Natural killer cell (primary cell): ENCODE data around the gene IGSF11. TPM values are rescaled to one million over a fixed set of nuclear protein-coding genes. Genes with fewer than 3 reads are reported as not detected.

ENCODE experiments used
- ATAC-seq, 3 donors: fragments of 150-1000 bp in 2 of 3; fragments of 200-7000 bp in 1 of 3; cut with Tn5 transposase; 1 replicate in 1 of 3; 2 replicates in 2 of 3; pipeline ENCODE4 v1.10.0; 2021; ENCODE audit warnings: mild to moderate bottlenecking in 2 of 3, moderate library complexity in 2 of 3
- DNase-seq, 2 donors: peaks; one replicate each; pipeline versions ENCODE4 v3.0.0 to v3.0.0-alpha.2; 2013 to 2021; ENCODE audit warnings: mixed read lengths in 1 of 2
- H3K27ac ChIP-seq: one replicate; pipeline ENCODE4 v1.5.1; 2013; ENCODE audit warnings: mild to moderate bottlenecking, low read length
- H3K27me3 ChIP-seq: one replicate; pipeline ENCODE4 v1.6.1; 2013; ENCODE audit warnings: low read length; ENCODE audit not compliant: control insufficient read depth, insufficient read depth
- H3K36me3 ChIP-seq: one replicate; pipeline ENCODE4 v1.6.1; 2013; ENCODE audit warnings: low read length; ENCODE audit not compliant: control insufficient read depth, insufficient read depth
- H3K4me1 ChIP-seq: one replicate; pipeline ENCODE4 v1.6.1; 2013; ENCODE audit warnings: low read length; ENCODE audit not compliant: control insufficient read depth, insufficient read depth
- H3K4me3 ChIP-seq: one replicate; pipeline ENCODE4 v1.5.1; 2013; ENCODE audit warnings: low read length
- H3K9me3 ChIP-seq: one replicate; pipeline ENCODE4 v1.6.1; 2013; ENCODE audit warnings: low read length; ENCODE audit not compliant: control insufficient read depth, insufficient read depth
- H3K27ac Mint-ChIP-seq, 2 donors: one replicate each; pipeline ENCODE4 v1.8.0; 2022; ENCODE audit warnings: mild to moderate bottlenecking in 2 of 2, mixed read lengths in 2 of 2, moderate library complexity in 1 of 2
- H3K27me3 Mint-ChIP-seq, 2 donors: one replicate each; pipeline ENCODE4 v1.8.0; 2022; ENCODE audit warnings: low read depth in 2 of 2, mixed read lengths in 2 of 2
- H3K36me3 Mint-ChIP-seq: one replicate; pipeline ENCODE4 v1.8.0; 2022; ENCODE audit warnings: mixed read lengths
- H3K4me1 Mint-ChIP-seq, 2 donors: one replicate each; pipeline ENCODE4 v1.8.0; 2022; ENCODE audit warnings: mixed read lengths in 2 of 2
- H3K4me3 Mint-ChIP-seq: one replicate; pipeline ENCODE4 v1.8.0; 2022; ENCODE audit warnings: mild to moderate bottlenecking, moderate library complexity, mixed read lengths
- H3K9me3 Mint-ChIP-seq, 2 donors: one replicate each; pipeline ENCODE4 v1.8.0; 2022; ENCODE audit warnings: mixed read lengths in 2 of 2
- WGBS: methylation state at CpG from one replicate; pipeline ENCODE4 v1.1.7; 2013; ENCODE audit warnings: missing lambda C conversion rate; ENCODE audit not compliant: insufficient coverage; 5-methylcytosine and 5-hydroxymethylcytosine counted together
- intact Hi-C: fragments of 100-400 bp; cut with micrococcal nuclease; formaldehyde crosslinking; loops from one replicate; pipeline ENCODE4 v1.14.2; 2022
- total RNA-seq, 4 donors: library from RNA; stranded (reverse); fragments of 120-200 nt in 1 of 4; gene quantifications; one replicate each; pipeline versions ENCODE4 v1.2.3 to v1.2.4, GENCODE V29; 2013 to 2022
- TF ChIP-seq, protein P1 (sequence below): fragments of 200-600 bp; IDR thresholded peaks from one replicate; pipeline ENCODE4 v1.8.0; 2022; ENCODE audit warnings: antibody characterized with exemption

IGSF11 gene
- total RNA-seq, 3 donors from 2014 or later (not counting 1 experiment from before 2014, with no cell fraction given): 0.66 to 2.3 TPM; not detected in 1

DNA sequence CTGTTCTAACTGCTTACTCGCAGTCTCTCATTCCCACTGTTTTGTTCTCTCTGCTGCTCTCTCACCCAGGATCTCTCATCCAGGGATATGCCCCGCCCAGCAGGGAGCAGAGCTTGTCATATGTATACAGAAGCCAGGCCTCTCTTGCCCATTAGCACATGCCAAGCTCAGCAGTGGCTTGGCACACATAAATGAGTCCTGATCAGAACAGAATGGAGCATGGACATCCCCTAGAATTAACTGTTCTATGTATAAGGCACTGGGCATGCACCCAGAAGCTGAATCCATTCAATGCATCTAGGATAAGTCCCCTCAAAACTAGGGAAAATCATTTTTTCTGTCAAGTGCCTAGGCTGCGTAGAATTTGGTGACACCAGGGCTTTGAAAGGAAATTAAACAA lies 61.6 kb downstream of the IGSF11 start:
- TF ChIP-seq, protein P1, sequence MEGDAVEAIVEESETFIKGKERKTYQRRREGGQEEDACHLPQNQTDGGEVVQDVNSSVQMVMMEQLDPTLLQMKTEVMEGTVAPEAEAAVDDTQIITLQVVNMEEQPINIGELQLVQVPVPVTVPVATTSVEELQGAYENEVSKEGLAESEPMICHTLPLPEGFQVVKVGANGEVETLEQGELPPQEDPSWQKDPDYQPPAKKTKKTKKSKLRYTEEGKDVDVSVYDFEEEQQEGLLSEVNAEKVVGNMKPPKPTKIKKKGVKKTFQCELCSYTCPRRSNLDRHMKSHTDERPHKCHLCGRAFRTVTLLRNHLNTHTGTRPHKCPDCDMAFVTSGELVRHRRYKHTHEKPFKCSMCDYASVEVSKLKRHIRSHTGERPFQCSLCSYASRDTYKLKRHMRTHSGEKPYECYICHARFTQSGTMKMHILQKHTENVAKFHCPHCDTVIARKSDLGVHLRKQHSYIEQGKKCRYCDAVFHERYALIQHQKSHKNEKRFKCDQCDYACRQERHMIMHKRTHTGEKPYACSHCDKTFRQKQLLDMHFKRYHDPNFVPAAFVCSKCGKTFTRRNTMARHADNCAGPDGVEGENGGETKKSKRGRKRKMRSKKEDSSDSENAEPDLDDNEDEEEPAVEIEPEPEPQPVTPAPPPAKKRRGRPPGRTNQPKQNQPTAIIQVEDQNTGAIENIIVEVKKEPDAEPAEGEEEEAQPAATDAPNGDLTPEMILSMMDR: no peak
- H3K9me3 Mint-ChIP-seq: peaks cover 2 to 3% of the 10 kb centered on the region in 2 donors

DNA sequence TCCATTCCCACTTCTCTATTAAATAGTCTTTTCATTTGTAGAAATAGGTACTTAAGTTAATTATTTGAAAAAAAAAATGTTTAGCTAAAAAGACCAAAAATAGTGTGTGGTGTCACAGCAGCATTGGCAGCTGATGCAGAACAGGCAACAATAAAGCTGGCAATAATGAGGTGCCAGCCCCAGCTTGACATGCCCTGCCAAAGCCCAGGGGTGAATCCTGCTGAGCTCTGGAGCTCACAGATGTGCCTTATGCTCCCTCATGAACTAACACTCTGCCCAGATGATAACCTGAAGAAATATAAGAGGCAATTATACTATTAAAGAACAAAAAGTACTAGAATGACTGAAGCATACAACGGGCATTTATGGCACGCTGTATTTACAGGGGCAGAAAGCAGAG lies 63.8 kb downstream of the IGSF11 start:
- peaks cover 2 to 3% of the 10 kb centered on the region in 2 donors for H3K9me3 Mint-ChIP-seq
- Histone ChIP-seq H3K4me3 (no peak overlapping the region), H3K9me3 (no peaks in the 10 kb centered on the region), H3K36me3 (no peaks in the 10 kb centered on the region), H3K27me3 (peaks cover 3% of the 10 kb centered on the region), H3K4me1 (no peaks in the 10 kb centered on the region), H3K27ac (no peak overlapping the region)
- 100% methylated on average over 2 of the region's 2 CpGs for WGBS
- ATAC-seq (no peak), DNase-seq (no peak)
- intact Hi-C loops: no loop called here
- no peaks in the 10 kb centered on the region for H3K4me1 Mint-ChIP-seq
- H3K27ac Mint-ChIP-seq: no peak overlapping the region
- no peaks in the 10 kb centered on the region for H3K36me3 Mint-ChIP-seq
- no peak overlapping the region for H3K4me3 Mint-ChIP-seq
- TF ChIP-seq, protein P1: no peak
- peaks cover 5% of the 10 kb centered on the region in 2 donors for H3K27me3 Mint-ChIP-seq

More for the DNA sequence above, 61.6 kb downstream of the IGSF11 start:
- Mint-ChIP-seq H3K27ac (no peak overlapping the region), H3K36me3 (no peaks in the 10 kb centered on the region), H3K4me1 (no peaks in the 10 kb centered on the region), H3K27me3 (peaks cover 5% of the 10 kb centered on the region in 2 donors), H3K4me3 (no peak overlapping the region)
- Histone ChIP-seq H3K36me3 (no peaks in the 10 kb centered on the region), H3K9me3 (no peaks in the 10 kb centered on the region), H3K27ac (no peak overlapping the region), H3K27me3 (no peaks in the 10 kb centered on the region), H3K4me1 (no peaks in the 10 kb centered on the region), H3K4me3 (no peak overlapping the region)
- intact Hi-C loops: no loop called here
- WGBS: 85% methylated on average over 2 of the region's 3 CpGs
- no peak for DNase-seq
- no peak for ATAC-seq

DNA sequence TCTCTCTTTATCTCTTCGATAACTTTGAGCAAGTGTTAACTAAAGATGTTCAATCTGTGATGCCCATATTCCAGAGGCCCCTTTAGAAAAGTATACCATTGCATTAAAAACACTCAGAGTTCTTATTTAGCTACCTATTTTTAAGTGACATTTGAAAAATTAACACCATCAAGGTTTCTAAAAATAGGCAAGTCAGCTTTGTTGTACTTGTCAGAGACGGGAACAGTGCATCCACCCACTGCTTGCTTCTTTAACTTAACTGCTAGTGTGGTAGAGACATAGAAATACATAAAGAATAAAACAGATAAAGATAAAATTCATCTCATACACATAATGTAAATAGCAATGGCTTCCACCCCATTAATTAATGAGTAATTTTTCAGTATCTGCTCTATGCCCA lies 66.0 kb downstream of the IGSF11 start:
- TF ChIP-seq, protein P1: no peak
- Histone ChIP-seq H3K27ac (no peak overlapping the region), H3K4me1 (no peaks in the 10 kb centered on the region), H3K4me3 (no peak overlapping the region), H3K27me3 (peaks cover 3% of the 10 kb centered on the region), H3K9me3 (no peaks in the 10 kb centered on the region), H3K36me3 (no peaks in the 10 kb centered on the region)
- Mint-ChIP-seq H3K9me3 (peaks cover 0 to under 1% of the 10 kb centered on the region in 2 donors), H3K36me3 (no peaks in the 10 kb centered on the region), H3K4me3 (no peak overlapping the region), H3K27me3 (peaks cover 5 to 7% of the 10 kb centered on the region in 2 donors), H3K27ac (no peak overlapping the region), H3K4me1 (no peaks in the 10 kb centered on the region)
- intact Hi-C loops: no loop called here
- WGBS: 92% methylated on average over 1 of the region's 2 CpGs
- DNase-seq: no peak
- ATAC-seq: no peak

DNA sequence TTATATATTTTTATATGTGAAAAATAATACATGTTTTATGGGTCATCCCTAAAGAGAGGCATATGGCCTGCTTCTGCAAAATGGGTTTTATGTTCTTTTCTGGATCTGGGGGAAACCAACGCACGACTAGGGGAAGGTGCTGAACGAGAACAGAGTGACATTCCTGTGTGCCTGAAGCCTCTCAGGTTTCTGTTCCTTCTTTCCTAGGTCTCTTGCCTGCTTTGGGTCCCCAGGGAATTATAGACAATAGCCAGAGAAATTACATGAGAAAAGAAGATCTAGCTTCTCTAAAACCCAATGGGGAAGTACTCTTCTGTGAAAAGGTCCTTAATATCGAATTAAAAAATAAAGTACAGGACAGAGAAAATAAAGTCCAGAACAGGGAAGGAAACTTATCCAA lies 66.5 kb downstream of the IGSF11 start:
- WGBS: 84% methylated on average over 3 of the region's 4 CpGs
- peaks cover 5 to 6% of the 10 kb centered on the region in 2 donors for H3K27me3 Mint-ChIP-seq
- ATAC-seq: no peak

More for the DNA sequence above, 66.5 kb downstream of the IGSF11 start:
- Histone ChIP-seq H3K9me3 (no peaks in the 10 kb centered on the region), H3K27ac (no peak overlapping the region), H3K4me3 (no peak overlapping the region), H3K4me1 (no peaks in the 10 kb centered on the region), H3K27me3 (peaks cover 3% of the 10 kb centered on the region), H3K36me3 (no peaks in the 10 kb centered on the region)
- intact Hi-C loops: no loop called here
- Mint-ChIP-seq H3K36me3 (no peaks in the 10 kb centered on the region), H3K4me1 (no peaks in the 10 kb centered on the region), H3K4me3 (no peak overlapping the region), H3K27ac (no peak overlapping the region), H3K9me3 (no peaks in the 10 kb centered on the region)
- TF ChIP-seq, protein P1: no peak
- DNase-seq: no peak
